ENCODE results near the gene NACC1. TPM values are rescaled to one million over a fixed set of nuclear protein-coding genes. Genes with fewer than 3 reads are reported as not detected.

NACC1 gene
- total RNA-seq, 1 experiment from 2014 or later: 133 TPM

- H3K79me2 ChIP-seq (ENCODE audit: low read depth): peaks cover 11% of the 10 kb centered on the region
- TF ChIP-seq EZH2 (IDR thresholded peaks at IDR 0.05; ENCODE audit: low read depth) (no peak), CTCF (conservative IDR thresholded peaks at IDR 0.05) (no peak)
- H3K4me1 ChIP-seq (replicated peaks; ENCODE audit: insufficient read depth): no peaks in the 10 kb centered on the region; the same call in 1 of the 2 replicates
- no peak for DNase-seq
- ChIA-PET POLR2A (ENCODE audit: unreplicated experiment) (no interaction called here), CTCF (interaction anchor here (0.6 kb wide), 1 partner anchor 224 kb away, joined by 3 read pairs; no protein-coding TSS in a partner anchor)
- H3K36me3 ChIP-seq (ENCODE audit: low read depth): peaks cover 18% of the 10 kb centered on the region; the same call in 1 of the 2 replicates
- 0 out of 2 replicates have a peak, but pooled peaks cover 6% of the 10 kb centered on the region for H4K20me1 ChIP-seq (ENCODE audit: insufficient read depth)
- no peak overlapping the region for H2AFZ ChIP-seq
- intact Hi-C loops (cut with micrococcal nuclease; ENCODE audit: unreplicated experiment): loop anchor here (10.0 kb wide), 1 partner anchor 155 kb away; no protein-coding TSS in a partner anchor
- no peaks in the 10 kb centered on the region for H3K9me3 ChIP-seq (ENCODE audit: insufficient read depth, low read depth)
- no peaks in the 10 kb centered on the region for H3K9me2 ChIP-seq (ENCODE audit: insufficient read depth)
- H3K27ac ChIP-seq: no peak overlapping the region
- H3K27me3 ChIP-seq (ENCODE audit: insufficient read depth, low read depth): no peaks in the 10 kb centered on the region
- no peak overlapping the region for H3K4me2 ChIP-seq
- BruUV-seq (replicated peaks): no TSS peak
- peaks cover 18% of the 10 kb centered on the region; the same call in 1 of the 2 replicates for H3F3A ChIP-seq (ENCODE audit: insufficient read depth, low read depth)
- no peak overlapping the region for H3K4me3 ChIP-seq
These were observed 8.5 kb upstream of the NACC1 start for GRCh38 chr19:13109361-13110098.

- CTCF ChIA-PET: no interaction called here
These were observed 7.9 kb upstream of the NACC1 start for GRCh38 chr19:13110099-13110610.

More at GRCh38 chr19:13110099-13110610, 7.9 kb upstream of the NACC1 start:
- Histone ChIP-seq H3K79me2 (ENCODE audit: low read depth) (peaks cover 17% of the 10 kb centered on the region), H3K4me2 (no peak overlapping the region), H3K9me2 (ENCODE audit: insufficient read depth) (no peaks in the 10 kb centered on the region), H3K27me3 (ENCODE audit: insufficient read depth, low read depth) (no peaks in the 10 kb centered on the region), H3K4me1 (replicated peaks; ENCODE audit: insufficient read depth) (peaks cover 5% of the 10 kb centered on the region), H3K9me3 (ENCODE audit: insufficient read depth, low read depth) (no peaks in the 10 kb centered on the region), H4K20me1 (ENCODE audit: insufficient read depth) (0 out of 2 replicates have a peak, but pooled peaks cover 6% of the 10 kb centered on the region), H3K27ac (no peak overlapping the region), H3K36me3 (ENCODE audit: low read depth) (peaks cover 24% of the 10 kb centered on the region; the same call in 1 of the 2 replicates), H2AFZ (no peak overlapping the region), H3K4me3 (no peak overlapping the region), H3F3A (ENCODE audit: insufficient read depth, low read depth) (peaks cover 22% of the 10 kb centered on the region; the same call in 1 of the 2 replicates)
- TF ChIP-seq EZH2 (IDR thresholded peaks at IDR 0.05; ENCODE audit: low read depth) (no peak), CTCF (conservative IDR thresholded peaks at IDR 0.05) (no peak)
- intact Hi-C loops (cut with micrococcal nuclease; ENCODE audit: unreplicated experiment): loop anchor here (10.0 kb wide), 1 partner anchor 155 kb away; no protein-coding TSS in a partner anchor
- POLR2A ChIA-PET (ENCODE audit: unreplicated experiment): no interaction called here
- no TSS peak for BruUV-seq (replicated peaks)
- no peak for DNase-seq
